Ishikawa (cell line): ENCODE measurements around the gene TMEM134.

Source experiments
- CEBPB ChIP-seq: IDR thresholded peaks from 2 replicates; pipeline ENCODE4 v1.6.1; 2012
- CREB1 ChIP-seq: IDR thresholded peaks from 2 replicates; pipeline ENCODE4 v1.6.1; 2012; ENCODE audit warnings: low read depth
- EGR1 ChIP-seq: IDR thresholded peaks from 2 replicates; pipeline ENCODE4 v1.6.1; 2012
- EP300 ChIP-seq: IDR thresholded peaks from 2 replicates; pipeline ENCODE4 v1.6.1; 2012; ENCODE audit warnings: borderline replicate concordance
- FOXM1 ChIP-seq: IDR thresholded peaks from 2 replicates; pipeline ENCODE4 v1.6.1; 2012; ENCODE audit warnings: low read depth, borderline replicate concordance
- NFIC ChIP-seq: IDR thresholded peaks from 2 replicates; pipeline ENCODE4 v1.6.1; 2012
- RAD21 ChIP-seq: IDR thresholded peaks from 2 replicates; pipeline ENCODE4 v1.6.1; 2012; ENCODE audit warnings: low read depth
- REST ChIP-seq: IDR thresholded peaks from 2 replicates; pipeline ENCODE4 v1.6.1; 2012; ENCODE audit warnings: low read depth, mild to moderate bottlenecking
- TAF1 ChIP-seq: IDR thresholded peaks from 2 replicates; pipeline ENCODE4 v1.6.1; 2012; ENCODE audit warnings: low read depth, mild to moderate bottlenecking
- TF ChIP-seq, protein P1 (sequence below): IDR thresholded peaks from 2 replicates; pipeline ENCODE4 v1.6.1; 2012
- TF ChIP-seq, protein P2 (sequence below): IDR thresholded peaks from 2 replicates; pipeline ENCODE4 v1.6.1; 2012

DNA sequence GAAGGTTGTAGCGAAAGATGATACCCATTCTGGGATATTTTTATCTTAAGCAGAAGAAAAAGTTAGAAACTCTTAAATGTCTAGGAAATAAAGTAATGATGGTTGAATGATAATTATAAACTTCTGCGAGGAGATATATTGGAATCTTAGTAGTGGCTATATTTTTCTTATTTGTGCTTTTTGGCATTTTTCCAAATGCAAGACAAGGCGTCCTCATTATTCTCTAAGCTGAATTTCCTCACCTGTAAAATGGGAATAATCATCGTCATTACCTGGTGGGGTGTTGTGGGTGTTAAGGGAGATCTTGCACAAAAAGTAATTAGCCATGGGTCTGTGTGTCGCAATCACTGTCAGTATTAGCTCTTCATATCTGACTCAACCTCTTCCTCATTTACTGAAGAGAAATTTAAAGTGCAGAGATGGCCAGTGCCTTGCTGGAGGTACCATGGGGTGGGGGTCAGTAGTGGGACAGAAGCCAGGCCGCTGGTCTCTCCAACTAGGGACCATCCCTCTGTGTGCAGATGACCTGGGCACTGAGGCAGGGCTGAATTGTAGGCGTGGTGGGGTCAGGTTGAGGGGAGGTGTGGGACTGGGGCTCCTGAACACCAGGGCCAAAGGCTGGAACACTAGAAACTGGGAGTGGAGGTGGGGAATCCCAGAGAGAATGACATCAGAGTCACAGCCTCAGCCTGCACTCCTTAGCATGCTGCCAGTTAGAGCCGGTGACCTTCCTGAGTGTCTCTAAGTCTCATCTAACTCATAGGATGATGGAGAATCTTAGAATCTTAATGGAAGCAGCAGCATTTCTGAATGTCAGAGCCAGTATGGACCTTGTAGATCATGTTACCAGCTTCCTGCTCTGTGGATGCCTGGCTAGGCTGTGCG lies 32.0 kb upstream of the TMEM134 start:
- no peak for TF ChIP-seq REST
- no peak for TF ChIP-seq EGR1
- peak; percentile 35; the same call in 1 of the 2 replicates for TF ChIP-seq NFIC
- no peak for TF ChIP-seq EP300
- TF ChIP-seq CEBPB: peak; percentile 74
- no peak for TF ChIP-seq FOXM1
- no peak for TF ChIP-seq RAD21
- TF ChIP-seq CREB1: no peak
- TF ChIP-seq TAF1: no peak
- TF ChIP-seq, protein P1, sequence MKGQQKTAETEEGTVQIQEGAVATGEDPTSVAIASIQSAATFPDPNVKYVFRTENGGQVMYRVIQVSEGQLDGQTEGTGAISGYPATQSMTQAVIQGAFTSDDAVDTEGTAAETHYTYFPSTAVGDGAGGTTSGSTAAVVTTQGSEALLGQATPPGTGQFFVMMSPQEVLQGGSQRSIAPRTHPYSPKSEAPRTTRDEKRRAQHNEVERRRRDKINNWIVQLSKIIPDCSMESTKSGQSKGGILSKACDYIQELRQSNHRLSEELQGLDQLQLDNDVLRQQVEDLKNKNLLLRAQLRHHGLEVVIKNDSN: no peak
- TF ChIP-seq, protein P2, sequence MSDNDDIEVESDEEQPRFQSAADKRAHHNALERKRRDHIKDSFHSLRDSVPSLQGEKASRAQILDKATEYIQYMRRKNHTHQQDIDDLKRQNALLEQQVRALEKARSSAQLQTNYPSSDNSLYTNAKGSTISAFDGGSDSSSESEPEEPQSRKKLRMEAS: no peak
